A673 (cell line): ENCODE measurements around the gene PRMT9.

Experiments used
- EZH2 ChIP-seq: fragments of 200-600 bp; sonication (generic); IDR thresholded peaks from 2 replicates; pipeline ENCODE4 v1.6.1; 2017; ENCODE audit warnings: borderline replicate concordance, low read depth, mild to moderate bottlenecking, mixed read lengths, antibody characterized with exemption, low read length; ENCODE audit not compliant: poor library complexity, severe bottlenecking
- TF ChIP-seq, protein P1 (sequence below): fragments of 300-800, 200-600 bp; sonication (generic); conservative IDR thresholded peaks from 2 replicates; pipeline ENCODE4 v1.5.1; 2017; ENCODE audit warnings: low read depth, mild to moderate bottlenecking, antibody characterized with exemption, low read length, moderate library complexity, mixed read lengths

DNA sequence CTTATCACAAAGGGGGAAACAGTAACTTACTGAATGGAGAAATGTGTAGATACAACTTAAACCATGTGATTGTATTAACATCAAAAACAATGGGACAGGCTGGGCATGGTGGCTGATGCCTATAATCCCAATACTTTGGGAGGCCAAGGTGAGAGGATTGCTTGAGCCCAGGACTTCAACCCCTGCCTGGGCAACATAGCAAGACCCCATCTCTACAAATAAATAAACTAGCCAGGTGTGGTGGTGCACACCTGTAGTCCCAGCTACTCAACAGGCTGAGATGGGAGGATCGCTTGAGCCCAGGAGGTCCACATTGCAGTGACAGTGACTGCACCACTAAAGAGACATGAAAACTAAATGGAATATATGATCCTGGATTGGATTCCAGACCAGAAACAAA is 40.3 kb downstream of the PRMT9 start:
- TF ChIP-seq, protein P1, sequence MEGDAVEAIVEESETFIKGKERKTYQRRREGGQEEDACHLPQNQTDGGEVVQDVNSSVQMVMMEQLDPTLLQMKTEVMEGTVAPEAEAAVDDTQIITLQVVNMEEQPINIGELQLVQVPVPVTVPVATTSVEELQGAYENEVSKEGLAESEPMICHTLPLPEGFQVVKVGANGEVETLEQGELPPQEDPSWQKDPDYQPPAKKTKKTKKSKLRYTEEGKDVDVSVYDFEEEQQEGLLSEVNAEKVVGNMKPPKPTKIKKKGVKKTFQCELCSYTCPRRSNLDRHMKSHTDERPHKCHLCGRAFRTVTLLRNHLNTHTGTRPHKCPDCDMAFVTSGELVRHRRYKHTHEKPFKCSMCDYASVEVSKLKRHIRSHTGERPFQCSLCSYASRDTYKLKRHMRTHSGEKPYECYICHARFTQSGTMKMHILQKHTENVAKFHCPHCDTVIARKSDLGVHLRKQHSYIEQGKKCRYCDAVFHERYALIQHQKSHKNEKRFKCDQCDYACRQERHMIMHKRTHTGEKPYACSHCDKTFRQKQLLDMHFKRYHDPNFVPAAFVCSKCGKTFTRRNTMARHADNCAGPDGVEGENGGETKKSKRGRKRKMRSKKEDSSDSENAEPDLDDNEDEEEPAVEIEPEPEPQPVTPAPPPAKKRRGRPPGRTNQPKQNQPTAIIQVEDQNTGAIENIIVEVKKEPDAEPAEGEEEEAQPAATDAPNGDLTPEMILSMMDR = no peak
- TF ChIP-seq EZH2 = no peak
